ENCODE results near the gene TBL1XR1.

The TBL1XR1 gene

GRCh38 chr3:177085794-177086193, 111.5 kb downstream of the TBL1XR1 start:
- DNase-seq (ENCODE audit: low spot score), result no peak

GRCh38 chr3:177084616-177085015, 112.7 kb downstream of the TBL1XR1 start:
- no peak for TF ChIP-seq CTCF (IDR thresholded peaks at IDR 0.05; ENCODE audit: extremely low read depth, missing control alignments)
- no peak for DNase-seq (ENCODE audit: low spot score)

More at GRCh38 chr3:177085794-177086193, 111.5 kb downstream of the TBL1XR1 start:
- no peak for TF ChIP-seq CTCF (IDR thresholded peaks at IDR 0.05; ENCODE audit: extremely low read depth, missing control alignments)

GRCh38 chr3:177080122-177080521, 117.2 kb downstream of the TBL1XR1 start:
- TF ChIP-seq CTCF (IDR thresholded peaks at IDR 0.05; ENCODE audit: extremely low read depth, missing control alignments), result no peak
- DNase-seq (ENCODE audit: low spot score), result no peak

- TF ChIP-seq CTCF (IDR thresholded peaks at IDR 0.05; ENCODE audit: extremely low read depth, missing control alignments), result no peak
- DNase-seq (ENCODE audit: low spot score), result no peak
Measured at GRCh38 chr3:177079684-177080083, 117.6 kb downstream of the TBL1XR1 start.

GRCh38 chr3:177071496-177072156, 125.7 kb downstream of the TBL1XR1 start:
- no peak for TF ChIP-seq CTCF (IDR thresholded peaks at IDR 0.05; ENCODE audit: extremely low read depth, missing control alignments)
- no peak for DNase-seq (ENCODE audit: low spot score)

GRCh38 chr3:177069514-177070329, 127.6 kb downstream of the TBL1XR1 start:
- no peak for DNase-seq (ENCODE audit: low spot score)
- TF ChIP-seq CTCF (IDR thresholded peaks at IDR 0.05; ENCODE audit: extremely low read depth, missing control alignments), result no peak

GRCh38 chr3:177068967-177069366, 128.3 kb downstream of the TBL1XR1 start:
- no peak for DNase-seq (ENCODE audit: low spot score)
- TF ChIP-seq CTCF (IDR thresholded peaks at IDR 0.05; ENCODE audit: extremely low read depth, missing control alignments), result no peak
